Jurkat, Clone E6-1 (cell line): Measurements from ENCODE around the gene ST8SIA2.
"Not testable (repeated sequence)": the region's sequence is repeated elsewhere in the genome, so short reads cannot be mapped to it uniquely, and the experiment has no call there.

Experiments used
- DNase-seq: peaks from one replicate; pipeline ENCODE4 v3.0.0-alpha.2; 2011; ENCODE audit warnings: low read depth, low spot score
- H3K4me3 ChIP-seq: 2 replicates; pipeline ENCODE4 v1.5.1; 2011; ENCODE audit warnings: mild to moderate bottlenecking, low read length, control low read depth, moderate library complexity

ST8SIA2 gene

DNA sequence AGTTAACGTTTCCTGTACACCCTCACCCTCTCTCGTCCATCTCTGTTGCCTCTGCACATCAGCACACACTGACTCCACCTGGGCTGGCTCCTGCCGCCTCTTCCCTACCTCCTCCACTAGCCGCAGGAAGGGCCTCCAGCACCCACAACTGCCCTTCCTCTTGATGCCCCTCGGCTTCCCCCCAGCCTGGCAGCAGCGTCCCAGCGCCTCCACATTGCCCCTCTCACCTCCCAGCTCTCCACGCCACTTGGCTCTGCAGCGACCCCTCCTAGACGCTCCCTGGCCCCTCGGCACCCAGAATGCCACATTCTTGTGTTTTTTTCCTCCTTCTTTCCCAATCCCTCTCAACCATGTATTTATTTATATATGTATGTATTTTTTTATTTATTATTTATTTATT lies 73.6 kb downstream of the ST8SIA2 start:
- DNase-seq: no peak
- no peak overlapping the region for H3K4me3 ChIP-seq

DNA sequence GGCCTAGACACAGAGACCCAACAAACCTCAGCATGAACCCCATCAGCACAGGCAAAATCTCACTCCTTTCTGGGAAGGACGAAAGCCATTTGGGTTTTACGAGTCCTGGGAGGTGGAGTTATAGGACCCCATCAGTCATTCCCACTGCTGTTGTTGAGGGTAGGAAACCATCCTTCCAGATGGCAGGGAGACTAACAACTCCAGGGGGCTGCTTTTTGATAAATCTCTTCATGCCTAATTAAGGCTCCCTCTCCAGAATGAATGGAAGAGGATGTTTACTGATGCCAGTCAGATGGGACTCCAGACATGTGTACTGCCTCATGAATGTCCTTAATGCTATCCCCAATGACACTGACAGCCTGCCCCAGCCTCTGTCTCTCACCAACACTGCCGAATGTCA lies 75.3 kb downstream of the ST8SIA2 start:
- H3K4me3 ChIP-seq: no peak overlapping the region
- no peak for DNase-seq

DNA sequence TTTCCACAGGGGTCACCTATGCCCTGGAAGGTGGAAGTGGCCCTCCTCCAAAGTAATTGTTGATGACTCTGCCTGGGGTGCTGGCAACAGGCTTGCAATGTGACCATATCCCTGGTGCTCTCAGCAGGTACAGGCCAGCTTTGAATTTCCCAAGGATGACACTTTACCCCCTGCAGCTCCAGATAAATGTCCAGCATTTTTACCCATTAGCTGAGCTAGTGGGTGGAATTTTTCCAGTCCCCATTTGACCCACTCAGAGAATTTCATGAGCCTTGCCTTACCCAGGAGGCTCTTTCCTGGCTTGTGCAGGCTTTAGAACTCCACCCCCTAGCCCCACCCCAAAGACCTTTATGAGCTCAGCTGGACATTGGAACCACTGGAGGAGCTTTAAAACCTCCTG lies 77.6 kb downstream of the ST8SIA2 start:
- DNase-seq: no peak

DNA sequence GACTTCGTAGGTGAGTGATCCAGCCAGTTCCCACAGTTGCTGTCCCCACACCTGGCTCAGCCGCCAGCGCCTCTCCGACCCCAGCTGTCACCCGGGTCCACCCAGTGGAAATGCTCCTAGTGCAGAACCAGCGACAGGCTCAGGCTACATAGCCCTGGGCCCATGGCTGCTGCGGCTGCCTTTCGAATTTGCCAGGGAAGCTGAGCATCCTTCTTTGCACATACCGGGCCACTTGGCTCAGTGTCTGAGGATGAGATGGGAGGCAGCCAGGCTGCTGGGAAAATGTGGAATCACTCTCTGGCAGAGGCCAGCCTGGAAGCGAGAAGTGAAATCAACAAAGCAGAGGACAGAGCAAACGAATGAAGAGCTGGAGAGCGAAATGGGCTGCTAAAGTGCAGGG lies 80.1 kb downstream of the ST8SIA2 start:
- H3K4me3 ChIP-seq: no peak overlapping the region
- no peak for DNase-seq

More for the DNA sequence above, 77.6 kb downstream of the ST8SIA2 start:
- no peak overlapping the region for H3K4me3 ChIP-seq

DNA sequence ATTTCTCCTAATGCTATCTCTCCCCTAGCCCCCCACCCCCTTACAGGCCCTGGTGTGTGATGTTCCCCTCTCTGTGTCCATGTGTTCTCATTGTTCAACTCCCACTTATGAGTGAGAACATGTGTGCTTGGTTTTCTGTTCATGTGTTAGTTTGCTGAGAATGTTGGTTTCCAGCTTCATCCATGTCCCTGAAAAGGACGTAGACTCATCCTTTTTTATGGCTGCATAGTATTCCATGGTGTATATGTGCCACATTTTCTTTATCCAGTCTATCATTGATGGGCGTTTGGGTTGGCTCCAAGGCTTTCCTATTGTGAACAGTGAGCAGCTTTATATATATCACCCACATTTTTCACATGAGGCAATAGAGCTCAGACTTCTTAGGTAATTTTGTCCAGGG lies 86.0 kb downstream of the ST8SIA2 start:
- not testable (repeated sequence) for DNase-seq, H3K4me3 ChIP-seq

DNA sequence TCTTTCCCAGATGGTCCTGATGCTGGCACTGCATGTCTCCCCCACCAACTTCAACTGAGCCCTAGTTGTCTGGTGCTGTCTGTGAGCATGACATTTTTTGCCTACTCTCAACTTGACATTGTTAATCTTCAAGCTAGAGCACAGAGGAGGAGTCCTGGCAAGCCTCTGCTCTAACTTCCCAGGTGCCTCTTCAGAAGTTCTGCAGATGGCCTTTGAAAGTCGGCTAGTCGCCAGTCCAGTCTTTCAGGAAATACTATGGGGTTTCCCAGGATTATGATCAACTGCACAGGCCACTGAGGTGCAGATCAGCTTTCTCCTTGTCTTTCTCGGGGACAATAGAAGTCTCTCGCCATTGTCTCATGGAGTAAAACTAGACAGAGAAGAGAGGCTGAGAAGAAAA lies 86.7 kb downstream of the ST8SIA2 start:
- no peak overlapping the region for H3K4me3 ChIP-seq
- no peak for DNase-seq

DNA sequence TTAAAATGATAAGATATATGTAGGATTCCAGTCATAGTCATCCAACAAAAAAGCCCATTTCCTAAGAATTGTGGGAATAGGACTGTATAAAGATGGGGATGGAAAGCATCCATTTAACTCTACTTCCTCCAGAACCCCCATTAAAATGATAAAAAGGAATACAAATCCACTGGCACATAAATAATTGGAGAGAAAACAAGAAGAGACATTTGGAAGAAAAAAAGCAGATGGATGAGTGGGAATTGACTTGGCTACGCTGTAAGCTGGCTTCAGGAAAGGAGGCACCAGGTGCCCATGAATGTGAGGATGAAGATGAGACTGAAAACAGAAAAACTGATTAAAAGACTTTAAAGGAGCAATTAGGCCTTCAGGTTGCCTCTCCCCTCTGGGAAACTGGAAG lies 91.8 kb downstream of the ST8SIA2 start:
- H3K4me3 ChIP-seq: no peak overlapping the region
- no peak for DNase-seq

DNA sequence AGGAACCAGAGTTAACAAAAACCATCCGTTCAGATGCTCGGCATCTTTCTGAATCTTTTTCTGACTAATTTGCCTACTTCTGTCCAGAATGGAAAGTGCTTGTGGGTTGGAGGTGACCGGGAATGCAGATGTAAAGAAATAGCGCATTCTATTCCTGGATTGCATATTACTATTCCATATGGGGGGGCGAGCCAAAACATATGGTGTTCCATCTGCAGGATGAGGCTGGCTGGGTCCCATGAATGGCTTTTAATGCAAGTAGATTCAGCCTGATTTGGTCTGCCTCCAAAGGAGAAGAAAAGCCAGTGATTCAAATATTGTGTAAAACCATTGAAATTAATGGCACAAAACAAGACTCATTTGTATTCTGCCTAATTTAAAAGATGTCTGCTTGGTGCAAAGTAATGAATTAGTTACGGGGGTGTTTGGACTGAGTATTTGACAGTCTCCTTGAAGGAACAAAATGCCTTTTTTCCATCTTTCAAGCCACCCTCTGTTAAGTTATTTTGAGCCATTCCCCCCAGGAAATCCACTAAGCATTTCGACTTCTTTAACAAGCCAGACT lies 99.0 kb downstream of the ST8SIA2 start:
- no peak for DNase-seq
- no peak overlapping the region for H3K4me3 ChIP-seq

DNA sequence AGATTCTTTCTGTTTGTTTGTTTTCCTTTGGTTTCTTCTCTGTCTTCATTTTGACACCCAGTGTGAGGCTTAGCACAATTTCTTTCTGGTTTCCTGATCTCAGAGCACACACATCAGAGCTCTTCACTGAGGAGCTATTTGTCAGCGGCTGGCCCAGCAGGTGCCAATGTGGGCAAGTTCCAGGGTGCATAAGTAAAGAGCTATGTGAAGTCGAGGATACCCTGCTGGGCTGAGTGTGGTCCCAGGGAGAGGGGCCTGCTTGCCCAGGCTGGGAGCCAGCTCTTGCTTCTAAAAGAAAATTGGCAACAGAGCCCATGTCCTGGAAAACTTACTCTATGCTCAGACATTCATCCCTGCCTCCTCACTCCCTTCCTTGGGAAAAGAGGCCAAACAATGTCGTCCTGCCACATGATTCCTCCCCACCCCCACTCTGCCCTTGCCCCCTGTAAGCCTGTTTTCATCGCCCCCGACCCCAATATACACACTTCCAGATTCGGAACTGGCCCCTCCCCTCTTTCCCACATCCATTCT lies 101.2 kb downstream of the ST8SIA2 start:
- DNase-seq: no peak
- no peak overlapping the region for H3K4me3 ChIP-seq

DNA sequence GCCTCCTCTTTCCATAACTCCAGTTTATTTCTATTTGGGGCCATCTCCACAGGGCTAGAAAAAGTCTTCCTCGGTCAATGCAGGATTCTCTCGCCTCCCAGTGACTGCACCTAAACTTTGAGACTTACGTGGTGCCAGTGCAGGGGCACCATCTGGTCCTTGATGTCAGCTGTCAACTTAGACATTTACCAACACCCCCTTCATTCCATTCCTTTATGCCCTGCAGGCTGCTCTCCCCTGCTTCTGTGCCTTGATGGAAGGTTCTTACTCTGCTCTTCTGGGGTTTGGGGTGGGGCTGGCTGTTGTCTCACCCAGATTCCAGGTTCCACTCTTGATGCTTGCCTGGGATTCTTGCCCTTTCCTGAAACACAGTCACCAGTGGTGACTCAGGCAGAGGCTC lies 101.8 kb downstream of the ST8SIA2 start:
- H3K4me3 ChIP-seq: no peak overlapping the region
- DNase-seq: no peak

DNA sequence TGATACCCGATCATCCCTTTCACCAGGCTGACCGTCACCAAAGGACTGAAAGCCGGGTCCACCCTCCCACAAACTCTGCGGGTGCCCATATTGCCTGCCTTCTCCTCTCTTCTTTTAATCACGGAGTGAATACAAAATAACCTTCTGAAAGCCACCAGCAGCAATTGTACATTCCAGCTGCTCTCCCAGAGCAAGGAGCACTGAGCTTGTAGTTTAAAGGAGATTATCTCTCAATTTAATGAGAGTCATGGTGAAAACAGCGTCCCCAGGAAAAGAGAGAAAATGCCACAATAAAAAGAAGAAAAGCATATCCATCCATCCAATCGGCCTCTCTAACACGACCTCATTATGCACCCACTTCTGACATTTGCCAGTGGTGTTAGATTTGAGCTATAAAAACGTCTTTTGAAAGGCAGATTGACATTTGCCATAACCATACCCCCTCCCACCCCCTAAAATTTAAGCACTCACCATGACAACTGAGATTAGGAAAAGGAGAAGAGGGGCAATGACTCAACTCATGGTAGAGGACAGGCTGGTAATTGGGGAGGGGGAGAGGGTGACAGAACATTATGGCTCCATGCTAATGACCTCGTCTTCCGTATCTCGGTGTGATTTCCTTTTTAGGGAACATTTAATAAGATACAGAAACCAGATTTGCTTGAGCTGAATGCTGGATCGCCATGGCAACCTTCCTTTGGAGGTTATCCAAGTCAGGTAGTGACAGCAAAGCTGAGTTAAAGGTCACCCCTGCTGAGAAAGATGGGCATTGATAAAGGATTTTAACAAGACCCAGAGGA lies 106.2 kb downstream of the ST8SIA2 start:
- DNase-seq: no peak
- no peak overlapping the region for H3K4me3 ChIP-seq

DNA sequence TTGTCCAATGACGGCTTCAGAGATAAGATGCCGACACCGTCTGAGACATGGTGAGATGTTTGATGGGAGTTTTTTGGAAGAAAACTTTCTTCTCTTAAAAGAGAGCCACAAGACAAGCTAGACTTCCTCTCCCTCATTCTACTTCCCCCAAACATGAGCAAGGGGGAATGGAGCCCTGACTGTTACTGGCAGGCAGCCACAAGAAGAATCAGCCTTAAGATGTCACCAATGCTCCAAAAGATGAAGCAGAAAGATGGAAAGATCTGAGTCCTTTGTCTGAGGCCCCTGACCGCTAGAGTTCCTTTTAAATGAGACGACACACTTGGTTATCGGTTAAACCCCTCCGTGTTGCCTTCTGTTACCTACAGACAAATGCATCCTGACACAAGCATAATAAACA lies 108.7 kb downstream of the ST8SIA2 start:
- no peak for DNase-seq
- H3K4me3 ChIP-seq: no peak overlapping the region

DNA sequence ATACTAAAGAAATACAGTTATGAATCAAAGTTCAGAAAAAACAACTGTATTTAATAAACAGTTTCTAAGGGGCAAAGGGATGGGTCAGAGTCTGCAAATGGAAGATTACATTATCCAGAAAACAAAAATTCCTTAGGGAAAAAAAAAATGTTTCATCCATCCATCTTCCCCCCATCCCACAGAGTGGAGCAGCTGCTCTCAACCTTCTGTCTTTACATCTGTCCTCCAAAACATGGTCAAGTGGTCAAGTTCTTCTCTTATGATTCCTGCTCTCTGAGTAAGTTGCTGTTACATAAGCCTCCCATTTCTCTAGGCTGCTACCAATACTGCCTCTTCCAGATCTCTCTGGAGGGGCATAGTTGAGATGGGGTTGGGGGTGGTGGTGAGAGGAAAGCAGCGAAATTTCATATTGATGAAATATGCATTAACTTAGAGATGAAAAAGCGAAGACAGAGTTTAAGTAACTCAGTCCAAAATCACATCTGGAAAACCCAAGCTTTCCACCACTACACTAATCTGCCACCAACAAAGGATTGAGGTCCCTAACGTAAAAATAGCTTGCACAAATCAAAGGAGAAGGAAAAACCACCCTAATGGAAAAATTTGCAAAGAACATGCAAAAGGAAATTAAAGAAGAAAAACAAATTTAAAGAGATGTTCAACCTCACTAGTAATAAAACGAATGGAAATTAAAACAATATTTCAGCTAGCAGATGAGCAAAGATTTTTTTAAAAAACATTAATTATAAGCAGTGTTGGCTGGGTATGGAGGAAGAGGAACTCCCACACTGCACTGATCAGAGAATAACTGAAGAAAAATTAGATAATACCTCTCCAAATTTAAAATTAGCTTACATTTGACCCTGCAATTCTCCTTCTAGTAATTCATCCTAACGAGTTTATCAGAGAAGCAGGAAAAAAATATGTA lies 109.5 kb downstream of the ST8SIA2 start:
- no peak overlapping the region for H3K4me3 ChIP-seq
- no peak for DNase-seq

DNA sequence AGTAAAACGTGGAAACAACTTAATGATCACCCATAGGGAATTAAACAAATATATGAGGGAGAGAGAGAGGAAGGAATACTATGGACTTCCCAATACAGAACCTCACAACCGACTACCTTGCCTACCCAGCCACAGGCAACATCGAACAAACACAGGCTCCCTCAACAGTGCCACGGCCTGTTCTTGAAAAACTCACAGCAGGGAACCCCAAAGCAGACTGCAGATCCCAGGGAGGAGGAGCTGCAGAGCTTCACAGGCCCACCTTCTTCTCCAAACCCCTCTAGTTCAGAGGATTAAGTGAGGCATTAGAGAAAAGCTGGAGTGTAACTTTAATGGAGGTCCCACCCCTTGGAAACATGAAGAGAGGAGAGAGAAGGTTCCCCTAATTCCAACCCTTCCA lies 110.2 kb downstream of the ST8SIA2 start:
- no peak overlapping the region for H3K4me3 ChIP-seq
- no peak for DNase-seq

DNA sequence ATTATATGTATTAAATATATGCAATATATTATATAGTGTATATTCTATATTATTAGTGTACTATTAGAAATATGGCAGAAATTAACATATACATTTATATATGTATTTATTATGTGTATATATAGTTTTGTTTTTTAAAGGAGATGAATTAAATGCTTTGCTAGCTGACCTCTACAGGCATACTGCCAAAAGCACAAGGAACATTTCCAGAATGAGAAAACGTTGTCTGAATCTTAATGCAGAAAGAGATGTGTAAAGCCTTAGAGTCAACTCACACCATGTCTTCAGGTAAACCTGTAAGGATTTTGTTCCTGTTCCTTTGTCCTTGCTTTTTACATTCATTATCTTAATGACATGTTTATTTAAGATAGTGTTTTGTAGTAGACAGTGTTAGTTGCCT lies 111.9 kb downstream of the ST8SIA2 start:
- H3K4me3 ChIP-seq: no peak overlapping the region
- no peak for DNase-seq

DNA sequence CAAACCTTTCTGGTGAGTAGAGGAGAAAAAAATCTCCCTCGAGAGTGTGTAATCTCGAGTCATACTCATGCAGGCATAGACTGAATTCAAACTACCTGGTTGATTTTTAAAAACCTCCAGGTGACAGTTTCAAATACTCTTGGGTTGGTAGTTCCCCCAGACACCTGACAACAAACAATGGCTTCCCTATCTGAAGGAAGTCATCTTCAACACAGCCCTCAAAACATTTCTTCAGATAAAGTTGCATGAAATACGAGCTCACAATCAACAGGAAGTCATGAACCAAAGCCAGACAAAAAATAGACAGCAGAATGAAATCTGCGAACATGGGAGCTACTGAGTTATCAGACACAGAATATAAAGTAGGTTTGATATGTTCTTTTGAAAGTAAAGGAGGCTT lies 112.8 kb downstream of the ST8SIA2 start:
- no peak for DNase-seq

DNA sequence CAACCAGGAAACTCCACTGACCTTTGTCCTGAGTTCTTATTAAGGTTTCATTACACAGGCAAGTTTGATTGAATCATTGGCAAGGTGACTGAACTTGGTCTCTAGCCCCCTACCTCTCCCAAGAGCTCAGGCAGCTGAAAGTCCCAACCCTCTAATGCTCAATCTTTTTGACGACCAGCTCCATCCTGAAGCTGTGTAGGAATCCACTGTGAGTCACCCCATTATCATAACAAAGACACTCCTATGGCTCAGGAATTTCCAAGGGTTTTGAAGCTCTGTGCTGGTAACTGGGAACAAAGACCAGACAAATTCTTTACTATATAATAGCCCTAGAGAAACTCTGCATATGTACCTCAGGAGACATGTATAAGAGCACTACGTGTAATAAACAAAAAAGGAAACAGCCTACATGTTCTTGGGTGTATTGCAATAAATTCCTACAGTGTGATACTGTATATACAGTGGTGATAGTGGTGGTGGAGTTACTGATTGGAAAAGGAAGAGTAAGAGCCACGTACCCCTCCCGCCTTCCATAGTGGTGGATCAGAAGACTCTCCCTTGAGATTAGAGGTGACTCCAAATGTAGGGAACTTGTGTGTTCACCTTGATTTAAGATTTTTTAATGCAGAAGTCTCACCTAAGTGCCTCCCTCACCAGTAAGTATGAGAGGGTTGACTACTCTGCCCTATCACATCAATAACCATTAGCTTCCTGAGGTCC lies 116.6 kb downstream of the ST8SIA2 start:
- DNase-seq: no peak
- H3K4me3 ChIP-seq: no peak overlapping the region

More for the DNA sequence above, 112.8 kb downstream of the ST8SIA2 start:
- no peak overlapping the region for H3K4me3 ChIP-seq
